Measurements from ENCODE around the gene KIF25.

The KIF25 gene, protein sequence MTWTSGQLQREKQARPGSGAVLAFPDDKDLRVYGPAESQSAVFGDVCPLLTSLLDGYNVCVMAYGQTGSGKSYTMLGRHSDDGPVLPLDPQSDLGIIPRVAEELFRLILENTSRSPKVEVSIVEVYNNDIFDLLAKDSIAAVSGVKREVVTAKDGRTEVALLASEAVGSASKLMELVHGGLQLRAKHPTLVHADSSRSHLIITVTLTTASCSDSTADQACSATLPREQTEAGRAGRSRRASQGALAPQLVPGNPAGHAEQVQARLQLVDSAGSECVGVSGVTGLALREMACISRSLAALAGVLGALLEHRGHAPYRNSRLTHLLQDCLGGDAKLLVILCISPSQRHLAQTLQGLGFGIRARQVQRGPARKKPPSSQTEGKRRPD

GRCh38 chr6:167997642-167998041 lies at the start of gene KIF25:
Gene KIF25 (plus strand): TSS chr6:167997671. CDS start chr6:168029586, 31,915 bp downstream.
- no peak for DNase-seq (ENCODE audit: low read depth in 2 of 2)

DNA sequence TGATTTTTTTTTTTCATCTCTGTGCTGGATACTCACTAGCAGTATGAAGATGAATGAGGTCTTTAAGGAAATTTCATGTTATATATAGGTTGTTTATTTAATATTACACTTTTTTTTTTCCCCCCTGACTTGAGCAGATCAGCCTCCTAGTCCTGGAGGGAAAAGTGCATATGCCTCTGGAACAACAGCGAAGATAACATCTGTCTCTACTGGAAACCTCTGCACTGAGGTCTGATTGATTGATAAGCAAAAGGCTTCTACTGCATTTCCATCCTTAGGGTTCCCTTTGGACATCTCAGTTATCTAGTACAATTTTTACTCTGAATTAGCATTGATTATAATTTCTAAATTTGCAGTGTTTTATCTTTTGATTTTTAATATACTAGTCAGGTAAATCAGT lies 49.8 kb upstream of the KIF25 start:
- no peak for DNase-seq (ENCODE audit: low read depth in 2 of 2)

GRCh38 chr6:167948716-167949115 lies 48.8 kb upstream of the KIF25 start:
- DNase-seq (ENCODE audit: low read depth in 2 of 2): no peak

- DNase-seq (ENCODE audit: low read depth in 2 of 2): no peak
These were observed 48.3 kb upstream of the KIF25 start for GRCh38 chr6:167949121-167949684.

DNA sequence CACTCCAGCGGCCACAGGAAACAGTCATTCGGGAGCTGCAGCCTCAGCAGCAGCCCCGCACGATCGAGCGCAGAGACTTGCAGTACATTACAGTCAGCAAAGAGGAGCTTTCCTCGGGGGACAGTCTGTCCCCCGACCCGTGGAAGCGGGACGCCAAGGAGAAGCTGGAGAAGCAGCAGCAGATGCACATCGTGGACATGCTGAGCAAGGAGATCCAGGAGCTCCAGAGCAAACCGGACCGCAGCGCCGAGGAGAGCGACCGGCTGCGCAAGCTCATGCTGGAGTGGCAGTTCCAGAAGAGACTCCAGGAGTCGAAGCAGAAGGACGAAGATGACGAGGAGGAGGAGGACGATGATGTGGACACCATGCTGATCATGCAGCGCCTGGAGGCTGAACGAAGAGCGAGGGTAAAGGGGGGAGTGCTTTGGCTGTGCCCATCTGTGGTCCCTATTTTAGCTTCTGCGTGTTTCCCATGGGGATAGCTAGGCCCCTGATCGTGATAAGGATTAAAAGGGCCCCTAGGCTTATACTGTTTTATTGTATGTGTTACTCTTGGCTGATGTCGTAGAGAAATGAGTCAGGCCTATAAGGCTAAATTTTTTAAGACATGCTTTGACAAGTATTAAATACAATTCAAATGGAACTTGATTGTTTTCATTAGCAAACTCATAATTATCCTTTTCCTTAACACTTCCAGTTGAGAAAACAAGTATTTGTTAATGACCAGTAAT lies 45.5 kb upstream of the KIF25 start:
- no peak for DNase-seq (ENCODE audit: low read depth in 2 of 2)

DNA sequence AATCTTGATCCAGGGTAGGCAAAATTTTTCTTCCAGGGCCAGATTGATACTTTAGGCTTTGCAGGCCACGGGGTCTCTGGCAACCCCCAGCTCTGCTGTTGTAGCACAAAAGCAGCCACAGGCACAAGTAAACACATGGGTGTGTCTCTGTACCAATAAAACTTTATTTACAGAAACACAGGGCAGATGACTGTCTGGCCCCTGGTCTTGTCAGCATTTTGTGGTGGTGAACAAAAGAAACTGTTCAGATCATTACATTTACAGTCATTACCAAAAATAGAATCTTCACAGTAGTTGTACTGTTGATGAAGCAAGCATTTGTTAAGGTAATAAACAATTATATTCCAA lies 45.0 kb upstream of the KIF25 start:
- no peak for DNase-seq (ENCODE audit: low read depth in 2 of 2)

DNA sequence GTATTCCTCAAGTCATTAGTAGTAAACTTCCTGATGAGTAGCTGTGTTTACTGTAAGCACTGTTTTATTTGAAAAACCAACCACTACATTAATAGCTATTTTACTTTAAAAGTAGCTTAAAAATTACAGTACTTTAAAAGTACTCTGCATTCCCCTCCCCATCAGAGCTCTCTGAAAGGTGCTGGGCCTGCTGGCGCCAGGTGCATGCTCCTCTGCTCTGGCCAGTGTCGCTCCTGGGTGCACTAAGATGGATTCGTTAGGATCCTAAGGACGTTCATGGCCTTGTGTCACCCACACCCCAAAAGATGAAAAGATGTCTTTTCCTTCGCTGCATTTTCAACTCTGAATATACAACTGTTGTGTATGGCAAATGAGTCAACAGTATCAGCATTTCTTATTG lies 43.9 kb upstream of the KIF25 start:
- no peak for DNase-seq (ENCODE audit: low read depth in 2 of 2)

DNA sequence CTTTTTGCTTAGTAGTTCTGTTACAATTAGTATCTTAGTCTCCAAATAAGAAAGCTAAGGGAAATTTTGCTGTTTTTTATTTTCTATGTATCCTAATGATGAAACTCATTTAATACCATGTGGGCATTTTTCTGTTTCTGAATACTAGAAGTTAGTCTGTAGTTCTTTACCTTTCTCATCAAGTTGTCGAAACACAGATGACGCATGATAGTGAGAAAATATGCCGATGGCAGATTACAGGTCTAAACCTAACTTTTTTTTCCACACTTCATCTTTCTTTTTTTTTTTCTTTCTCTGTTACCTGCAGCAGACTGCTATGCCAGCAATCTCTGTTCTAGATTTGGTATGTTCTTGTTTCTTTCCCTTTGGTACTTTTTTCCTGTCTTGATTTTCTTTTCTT lies 43.3 kb upstream of the KIF25 start:
- no peak for DNase-seq (ENCODE audit: low read depth in 2 of 2)

- DNase-seq (ENCODE audit: low read depth in 2 of 2): no peak
These were observed 41.0 kb upstream of the KIF25 start for GRCh38 chr6:167956491-167956890.

DNA sequence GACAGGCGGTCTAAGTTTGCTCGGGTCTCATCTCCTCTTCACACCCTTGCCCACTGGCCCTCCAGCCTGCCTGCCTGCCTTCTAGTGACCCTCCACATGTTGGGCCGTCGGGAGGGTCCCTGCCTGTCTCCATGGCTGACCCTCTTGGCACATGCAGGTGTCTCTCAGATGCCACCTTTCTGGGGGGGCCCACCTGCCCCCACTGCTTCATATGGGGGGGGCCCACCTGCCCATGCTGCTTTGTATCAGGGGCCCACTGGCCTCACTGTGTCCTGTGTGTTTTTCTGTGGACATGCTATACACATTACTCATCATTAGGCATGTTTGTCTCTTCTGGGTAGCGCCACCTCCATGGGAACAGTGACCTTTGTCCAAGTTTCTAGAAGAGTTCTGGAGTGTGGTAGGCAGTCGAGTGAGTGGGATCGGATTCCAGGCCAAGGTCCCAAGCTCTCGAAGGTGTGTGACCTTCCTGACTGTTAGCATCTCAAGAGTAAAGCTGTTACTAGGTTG lies 40.4 kb upstream of the KIF25 start:
- DNase-seq (ENCODE audit: low read depth in 2 of 2): no peak

DNA sequence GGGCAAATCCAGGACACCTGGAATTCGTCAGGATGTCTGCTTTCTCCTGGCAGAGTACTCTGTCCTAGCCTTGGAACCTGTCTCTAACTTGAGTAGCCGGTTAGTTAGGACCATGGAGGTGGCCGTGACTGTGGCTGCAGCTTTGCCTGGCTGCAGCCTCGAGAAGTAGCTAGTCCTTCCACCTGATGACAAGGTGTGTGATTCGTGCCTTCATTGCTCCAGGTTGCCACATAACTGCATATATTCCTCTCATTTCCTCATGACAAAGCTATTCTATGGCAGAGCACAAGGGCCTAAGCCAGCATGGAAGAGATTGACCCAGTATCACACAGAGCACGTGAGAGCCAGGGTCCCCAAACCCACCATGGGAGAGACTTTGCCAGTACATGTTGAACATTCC lies 39.8 kb upstream of the KIF25 start:
- DNase-seq (ENCODE audit: low read depth in 2 of 2): no peak

DNA sequence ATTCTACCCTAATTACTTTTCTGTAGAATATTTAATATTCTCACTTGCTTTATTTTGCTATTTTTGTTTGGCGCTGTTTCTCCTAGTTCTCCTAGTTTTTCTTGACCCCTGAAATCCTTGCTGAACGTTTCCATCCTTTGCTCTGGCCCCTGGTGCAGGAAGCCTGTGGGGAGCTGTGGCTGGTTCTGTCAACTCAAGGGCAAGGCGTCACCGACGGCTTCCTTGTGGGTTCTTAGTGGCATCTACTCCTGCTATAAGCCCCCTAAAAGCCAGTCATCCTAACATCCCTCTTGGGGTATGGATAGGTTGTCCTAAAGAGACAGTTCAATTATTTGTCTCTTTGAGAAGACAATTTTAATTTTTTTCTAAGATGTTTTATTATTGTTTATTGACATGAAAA lies 36.9 kb upstream of the KIF25 start:
- DNase-seq (ENCODE audit: low read depth in 2 of 2): no peak

DNA sequence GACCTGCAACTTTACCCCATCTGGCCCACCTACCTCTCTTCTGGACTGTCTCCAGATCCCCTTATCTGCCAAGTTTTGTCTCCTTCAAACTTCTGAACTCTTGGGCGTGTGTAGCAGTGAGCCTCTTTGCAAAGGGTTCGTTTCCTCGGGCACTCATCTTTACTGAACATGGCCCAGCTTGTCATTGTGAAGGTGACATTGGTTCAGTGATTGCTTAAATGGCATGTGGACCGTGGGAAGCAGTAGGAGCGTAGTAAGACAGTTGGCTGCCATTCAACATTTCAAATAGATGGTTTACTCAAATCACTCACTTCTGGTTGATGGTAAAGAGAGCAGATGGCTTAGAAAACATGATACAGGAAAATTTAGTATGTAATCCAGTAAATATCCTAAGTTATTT lies 34.8 kb upstream of the KIF25 start:
- no peak for DNase-seq (ENCODE audit: low read depth in 2 of 2)

- DNase-seq (ENCODE audit: low read depth in 2 of 2): no peak
These were observed 33.8 kb upstream of the KIF25 start for GRCh38 chr6:167963589-167964057.

DNA sequence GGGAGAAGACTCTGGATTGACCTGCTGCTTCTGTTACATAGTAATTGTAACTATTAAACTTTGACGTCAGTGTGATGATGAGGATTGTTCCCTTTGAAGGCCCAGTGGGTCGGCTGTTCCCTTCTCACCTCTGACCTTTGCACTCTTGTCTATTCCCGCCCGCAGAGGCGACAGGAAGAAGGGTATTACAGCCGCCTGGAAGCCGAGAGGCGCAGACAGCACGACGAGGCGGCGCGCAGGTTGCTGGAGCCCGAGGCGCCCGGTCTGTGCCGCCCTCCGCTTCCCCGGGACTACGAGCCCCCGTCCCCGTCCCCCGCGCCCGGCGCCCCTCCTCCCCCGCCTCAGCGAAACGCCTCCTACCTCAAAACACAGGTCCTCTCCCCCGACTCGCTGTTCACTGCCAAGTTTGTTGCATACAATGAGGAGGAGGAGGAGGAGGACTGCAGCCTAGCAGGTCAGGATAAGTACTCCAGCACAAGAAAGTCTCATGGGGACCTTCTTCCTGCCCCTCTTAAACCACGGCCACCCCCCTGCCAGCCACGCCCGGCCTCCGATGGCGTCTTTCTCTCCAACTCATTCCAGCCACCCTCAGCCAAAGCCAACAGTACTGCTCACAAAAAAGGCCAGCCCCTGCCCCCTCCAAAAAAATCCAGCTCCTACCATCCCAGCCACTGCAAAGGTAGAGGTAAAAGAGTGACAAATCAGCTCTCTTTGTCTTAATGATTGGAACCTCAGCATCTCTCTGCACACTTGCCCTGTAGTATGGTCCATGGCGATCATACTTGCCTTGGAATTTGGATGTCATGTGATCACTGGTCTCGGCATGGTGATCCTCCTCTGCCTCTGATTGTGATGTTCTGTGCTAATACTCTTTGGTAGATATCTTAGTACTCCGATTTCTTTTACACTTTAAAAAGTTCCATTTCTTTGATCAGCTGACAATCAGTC lies 31.6 kb upstream of the KIF25 start:
- DNase-seq (ENCODE audit: low read depth in 2 of 2): no peak

DNA sequence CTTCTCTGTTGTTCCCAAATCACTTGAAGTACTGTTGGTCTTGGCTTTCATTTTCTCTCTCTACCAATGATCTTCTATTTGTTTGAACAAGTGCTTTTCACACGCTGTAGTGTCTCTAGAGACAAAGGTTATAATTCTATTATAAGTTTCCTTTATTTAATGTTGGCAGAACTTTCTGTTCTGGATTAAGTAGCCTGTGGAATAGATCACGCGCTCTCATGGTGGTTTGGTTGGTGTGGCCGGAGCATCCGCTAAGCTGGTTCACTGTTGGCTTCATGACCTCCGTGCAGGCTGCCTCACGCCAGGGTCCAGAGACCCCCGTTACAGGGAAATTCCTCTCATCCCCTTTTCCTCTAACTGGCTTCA lies 30.9 kb upstream of the KIF25 start:
- no peak for DNase-seq (ENCODE audit: low read depth in 2 of 2)

DNA sequence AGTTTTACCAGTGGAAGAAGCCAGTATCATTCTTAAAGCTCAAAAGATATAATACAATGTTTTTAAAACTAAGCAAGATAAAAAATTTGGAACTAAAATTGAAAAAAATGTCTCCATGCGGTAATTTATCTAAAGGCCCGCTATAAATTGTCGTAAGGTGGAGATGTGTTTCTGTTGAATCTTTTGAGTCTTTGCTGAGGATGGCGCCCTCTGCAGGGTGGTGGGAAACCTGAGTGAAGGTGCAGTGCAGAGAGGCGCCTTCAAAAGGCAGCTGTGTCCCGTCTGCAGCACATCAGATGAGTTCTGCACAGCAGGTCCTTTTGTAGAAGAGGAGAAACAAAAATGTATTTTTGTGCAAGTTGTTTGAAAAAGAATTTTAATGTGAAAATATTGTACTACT lies 29.4 kb upstream of the KIF25 start:
- no peak for DNase-seq (ENCODE audit: low read depth in 2 of 2)

DNA sequence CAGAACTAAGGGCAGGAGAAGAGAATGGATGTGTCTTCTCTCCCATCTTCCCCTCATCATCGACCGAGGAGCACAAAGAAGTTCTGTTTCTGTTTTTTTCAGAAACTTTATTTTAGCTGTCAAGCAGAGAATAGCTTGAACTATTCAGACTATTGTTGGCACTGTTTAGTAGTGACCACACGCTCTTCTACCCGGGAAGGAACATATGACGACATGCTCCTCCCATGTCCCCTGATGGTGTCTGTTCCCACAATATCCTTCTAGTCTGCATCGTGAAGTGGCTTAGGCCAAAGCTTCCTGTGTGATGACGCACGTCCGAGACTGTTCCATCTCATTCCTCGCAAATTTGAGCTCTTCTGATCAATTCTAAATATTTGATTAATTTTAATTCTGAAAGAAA lies 27.2 kb upstream of the KIF25 start:
- no peak for DNase-seq (ENCODE audit: low read depth in 2 of 2)

- DNase-seq (ENCODE audit: low read depth in 2 of 2): no peak
These were observed 25.3 kb upstream of the KIF25 start for GRCh38 chr6:167972193-167972592.

GRCh38 chr6:167973148-167973885 lies 24.2 kb upstream of the KIF25 start:
- DNase-seq (ENCODE audit: low read depth in 2 of 2): no peak

All from stimulated activated CD4-positive, alpha-beta T cell treated with anti-CD3 and anti-CD28 coated beads, Interleukin-1b, Interleukin-23, amount 100 ng/mL, for 4 hours (primary cell).